WTC11 (cell line): ENCODE measurements around the gene LTA4H. TPM values are rescaled to one million over a fixed set of nuclear protein-coding genes. Genes with fewer than 3 reads are reported as not detected.

Experiments
- ATAC-seq: fragments of 200-7000 bp; cut with Tn5 transposase; 2 replicates; pipeline ENCODE4 v1.10.0; 2021; ENCODE audit warnings: mild to moderate bottlenecking, moderate library complexity
- CTCF ChIA-PET: fragments of 300-600 bp; sonication (Branson Sonifier 250); formaldehyde crosslinking; loops from one replicate; lab custom pipeline; 2021; ENCODE audit warnings: antibody characterized with exemption; lab: Charles Lee
- POLR2A ChIA-PET: fragments of 350-600 bp; sonication (Branson Sonifier 250); formaldehyde crosslinking; loops from one replicate; lab custom pipeline; 2021; ENCODE audit warnings: antibody characterized with exemption; lab: Charles Lee
- DNase-seq: peaks from one replicate; pipeline ENCODE4 v3.0.0; 2021; ENCODE audit warnings: low spot score
- H3K27ac Mint-ChIP-seq: 2 replicates; pipeline ENCODE4 v1.8.0; 2021; ENCODE audit warnings: mixed read lengths
- H3K27me3 Mint-ChIP-seq: 2 replicates; pipeline ENCODE4 v1.8.0; 2021; ENCODE audit warnings: low read depth, mild to moderate bottlenecking, moderate library complexity, mixed read lengths
- H3K36me3 Mint-ChIP-seq: 2 replicates; pipeline ENCODE4 v1.8.0; 2021; ENCODE audit warnings: mixed read lengths
- H3K4me1 Mint-ChIP-seq: 2 replicates; pipeline ENCODE4 v1.8.0; 2022; ENCODE audit warnings: mixed read lengths
- H3K4me3 Mint-ChIP-seq: 2 replicates; pipeline ENCODE4 v1.8.0; 2021; ENCODE audit warnings: mild to moderate bottlenecking, moderate library complexity, mixed read lengths
- H3K9me3 Mint-ChIP-seq: 2 replicates; pipeline ENCODE4 v1.8.0; 2021; ENCODE audit warnings: mixed read lengths
- AFF4 ChIP-seq: sonication (generic); formaldehyde crosslinking; IDR thresholded peaks from 2 replicates; pipeline ENCODE4 v1.8.1; 2023; ENCODE audit warnings: mild to moderate bottlenecking, missing genetic modification reagents, borderline replicate concordance
- ATF2 ChIP-seq: sonication (generic); formaldehyde crosslinking; IDR thresholded peaks from 2 replicates; pipeline ENCODE4 v1.8.1; 2022; ENCODE audit warnings: low read depth, missing genetic modification reagents, borderline replicate concordance
- CTCF ChIP-seq: fragments of 200-600 bp; IDR thresholded peaks from 2 replicates; pipeline ENCODE4 v1.8.0; 2022; ENCODE audit warnings: antibody characterized with exemption
- E2F5 ChIP-seq: sonication (generic); formaldehyde crosslinking; IDR thresholded peaks from 2 replicates; pipeline ENCODE4 v1.8.1; 2022; ENCODE audit warnings: mild to moderate bottlenecking, moderate library complexity, missing genetic modification reagents
- ETV6 ChIP-seq: sonication (generic); formaldehyde crosslinking; IDR thresholded peaks from 2 replicates; pipeline ENCODE4 v1.8.1; 2022; ENCODE audit warnings: mild to moderate bottlenecking, missing genetic modification reagents
- JAZF1 ChIP-seq: fragments of 250-450 bp; sonication (Bioruptor Pico); IDR thresholded peaks from 2 replicates; pipeline ENCODE4 v1.9.0; 2021; ENCODE audit warnings: moderate library complexity, mild to moderate bottlenecking, inconsistent platforms
- PREB ChIP-seq: sonication (generic); formaldehyde crosslinking; IDR thresholded peaks from 2 replicates; pipeline ENCODE4 v1.8.1; 2022; ENCODE audit warnings: mild to moderate bottlenecking, missing genetic modification reagents, moderate library complexity, borderline replicate concordance
- RELA ChIP-seq: sonication (generic); formaldehyde crosslinking; IDR thresholded peaks from 2 replicates; pipeline ENCODE4 v1.8.1; 2022; ENCODE audit warnings: missing genetic modification reagents, mild to moderate bottlenecking, borderline replicate concordance
- SMAD3 ChIP-seq: sonication (generic); formaldehyde crosslinking; IDR thresholded peaks from 2 replicates; pipeline ENCODE4 v1.8.0; 2022; ENCODE audit warnings: missing genetic modification reagents, mild to moderate bottlenecking, borderline replicate concordance
- USF2 ChIP-seq: sonication (generic); formaldehyde crosslinking; IDR thresholded peaks from 2 replicates; pipeline ENCODE4 v1.8.1; 2023; ENCODE audit warnings: mild to moderate bottlenecking, missing genetic modification reagents, moderate library complexity
- ZNF281 ChIP-seq: sonication (generic); formaldehyde crosslinking; IDR thresholded peaks from 2 replicates; pipeline ENCODE4 v1.8.0; 2023; ENCODE audit warnings: mild to moderate bottlenecking, missing genetic modification reagents
- ZNF425 ChIP-seq: fragments of 250-450 bp; sonication (Bioruptor Pico); conservative IDR thresholded peaks from 2 replicates; pipeline ENCODE4 v1.9.0; 2021; ENCODE audit warnings: mild to moderate bottlenecking
- ZNF671 ChIP-seq: fragments of 250-450 bp; sonication (Bioruptor Pico); IDR thresholded peaks from 2 replicates; pipeline ENCODE4 v1.8.0; 2021; ENCODE audit warnings: mild to moderate bottlenecking
- total RNA-seq: library from RNA; stranded (reverse); gene quantifications from 3 replicates; pipeline ENCODE4 v1.2.3, GENCODE V29; 2021

LTA4H gene
- total RNA-seq, 1 experiment from 2014 or later, result 134 TPM

GRCh38 chr12:96077081-96077480, 41.7 kb upstream of the LTA4H start:
- Mint-ChIP-seq H3K36me3 (no peaks in the 10 kb centered on the region), H3K27ac (no peak overlapping the region), H3K4me3 (no peak overlapping the region), H3K27me3 (no peaks in the 10 kb centered on the region), H3K4me1 (0 out of 2 replicates have a peak, but pooled peaks cover 3% of the 10 kb centered on the region), H3K9me3 (no peaks in the 10 kb centered on the region)
- TF ChIP-seq SMAD3 (CRISPR knock-in tag) (no peak), ZNF425 (CRISPR knock-in tag) (no peak), RELA (CRISPR knock-in tag) (no peak), JAZF1 (no peak), ZNF671 (CRISPR knock-in tag) (no peak), AFF4 (CRISPR knock-in tag) (no peak), USF2 (CRISPR knock-in tag) (no peak), PREB (CRISPR knock-in tag) (no peak), CTCF (no peak), ETV6 (no peak), ATF2 (CRISPR knock-in tag) (no peak), ZNF281 (CRISPR knock-in tag) (no peak), E2F5 (CRISPR knock-in tag) (no peak)
- ChIA-PET CTCF (interaction anchor here (1.0 to 1.2 kb wide), 2 partner anchors 14 to 133 kb away, joined by 3 to 5 read pairs; no protein-coding TSS in a partner anchor), POLR2A (no interaction called here)
- DNase-seq (no peak), ATAC-seq (peak; percentile 79)
